Measurements from ENCODE around the gene RIPPLY1.

GRCh38 chrX:106932492-106932923 is 29.4 kb upstream of the RIPPLY1 start:
- TF ChIP-seq EZH2 (IDR thresholded peaks at IDR 0.05) (no peak), POLR2AphosphoS5 (IDR thresholded peaks at IDR 0.05; ENCODE audit: borderline replicate concordance, low read depth, low read length) (no peak), FOXP2 (optimal IDR thresholded peaks at IDR 0.05; ENCODE audit: control extremely low read depth, extremely low read length, insufficient read depth) (no peak)
